Measurements from ENCODE around the gene AP1G2. TPM values are rescaled to one million over a fixed set of nuclear protein-coding genes. Genes with fewer than 3 reads are reported as not detected.
A peak's percentile ranks its signal among the peaks of the same experiment; 100 is the strongest.

The AP1G2 gene
- polyA plus RNA-seq, 2 of the 4 experiments (the other 2 are of a cell fraction) = 80.6 to 83.7 TPM

DNA sequence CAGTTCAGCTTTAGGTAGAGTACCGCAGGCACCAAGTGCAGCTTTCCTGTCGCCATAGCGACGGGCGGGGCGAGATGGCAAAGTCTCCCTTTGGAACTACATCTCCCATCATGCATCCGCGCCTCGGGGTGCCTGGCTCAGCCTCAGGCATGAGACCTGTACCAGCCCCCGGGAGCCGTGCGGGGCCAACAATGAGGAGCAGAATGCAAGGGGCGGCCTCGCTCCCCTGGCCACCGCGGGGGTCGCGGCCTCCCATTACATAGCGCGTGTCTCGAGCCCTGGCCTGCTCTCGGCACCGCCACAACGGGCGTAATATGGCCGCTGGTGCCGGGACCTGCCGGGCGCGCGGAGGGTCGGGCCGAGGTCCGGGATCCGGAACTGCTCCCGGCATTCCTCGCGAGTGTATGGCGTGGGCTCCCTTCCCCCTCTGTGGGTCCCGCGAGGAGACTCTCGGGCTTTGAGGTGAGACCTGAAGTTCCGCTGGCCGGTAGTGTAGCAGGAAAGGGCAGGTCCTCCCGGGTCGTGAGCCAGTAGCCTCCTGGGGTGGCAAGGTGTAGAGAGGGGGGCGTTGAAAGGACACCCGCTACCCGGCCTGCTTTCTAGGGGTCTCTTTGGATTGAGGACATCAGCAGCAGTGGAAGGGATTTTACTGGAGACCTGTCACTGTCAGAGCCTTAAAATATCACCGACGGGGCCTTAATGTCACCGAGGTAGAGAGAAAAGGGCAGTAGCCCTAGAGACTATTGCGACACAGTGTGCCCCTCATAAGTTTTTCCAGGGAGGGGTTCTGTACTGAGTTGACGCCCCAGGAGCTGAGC, 11.5 kb downstream of the AP1G2 start, which contains the start of gene THTPA:
TSS of gene THTPA (plus strand) at position 390 of the 818 bp plus-strand sequence. CDS start 487 bp downstream, outside the sequence.
- WGBS (ENCODE audit: missing lambda C conversion rate) = 0% methylated on average over 11 of the region's 54 CpGs
- CTCF ChIA-PET = interaction anchor here (0.9 to 19.0 kb wide), 4 partner anchors 10 to 79 kb away, joined by 4 to 553 read pairs (median 6); partner anchors contain the start of gene NGDN
- DNase-seq (ENCODE audit: low read depth in 1 of 2, low spot score in 1 of 2) (peak; percentile 91 to 95), FAIRE-seq (no peak), ATAC-seq (peak; percentile 86 to 90)
- POLR2A ChIA-PET = interaction anchor here (0.6 to 1.3 kb wide), 11 partner anchors 8 to 559 kb away, joined by 3 to 11 read pairs (median 4); partner anchors contain the start of genes AP1G2, DCAF11, HOMEZ and NGDN
- no peaks in the 10 kb centered on the region for H3K9me3 ChIP-seq
- H3K27ac ChIP-seq = peak within 1 kb of the TSS; percentile 98 to 100
- peak within 1 kb of the TSS; percentile 99 for H3K4me2 ChIP-seq
- peak; percentile 43; the same call in 1 of the 2 replicates for TF ChIP-seq KDM5A (IDR thresholded peaks at IDR 0.05)
- TF ChIP-seq CEBPB (IDR thresholded peaks at IDR 0.05) = peak; percentile 46 to 60; a peak in 3 of 4 replicates
- peak in 1 of 2 experiments; percentile 84; a peak in 4 of 5 replicates for TF ChIP-seq JUN (IDR thresholded peaks at IDR 0.05)
- TF ChIP-seq MAFK (IDR thresholded peaks at IDR 0.05; ENCODE audit: partially characterized antibody) = no peak
- TF ChIP-seq EP300 (IDR thresholded peaks at IDR 0.05) = no peak
- TF ChIP-seq KDM1A (IDR thresholded peaks at IDR 0.05; ENCODE audit: low read depth) = no peak
- no peak for TF ChIP-seq RCOR1 (IDR thresholded peaks at IDR 0.05; ENCODE audit: low read depth, low read length)
- TF ChIP-seq POLR2A (IDR thresholded peaks at IDR 0.05; ENCODE audit: low read length) = peak; percentile 75
- TF ChIP-seq CBX8 (IDR thresholded peaks at IDR 0.05) = no peak
- TF ChIP-seq RNF2 (IDR thresholded peaks at IDR 0.05; ENCODE audit: borderline replicate concordance, low read depth) = no peak
- TF ChIP-seq CHD2 (IDR thresholded peaks at IDR 0.05; ENCODE audit: low read length, partially characterized antibody) = peak; percentile 85
- TF ChIP-seq RARB (CRISPR knock-in tag; IDR thresholded peaks at IDR 0.05) = no peak; the same call in 1 of the 2 replicates
- TF ChIP-seq, protein P1, sequence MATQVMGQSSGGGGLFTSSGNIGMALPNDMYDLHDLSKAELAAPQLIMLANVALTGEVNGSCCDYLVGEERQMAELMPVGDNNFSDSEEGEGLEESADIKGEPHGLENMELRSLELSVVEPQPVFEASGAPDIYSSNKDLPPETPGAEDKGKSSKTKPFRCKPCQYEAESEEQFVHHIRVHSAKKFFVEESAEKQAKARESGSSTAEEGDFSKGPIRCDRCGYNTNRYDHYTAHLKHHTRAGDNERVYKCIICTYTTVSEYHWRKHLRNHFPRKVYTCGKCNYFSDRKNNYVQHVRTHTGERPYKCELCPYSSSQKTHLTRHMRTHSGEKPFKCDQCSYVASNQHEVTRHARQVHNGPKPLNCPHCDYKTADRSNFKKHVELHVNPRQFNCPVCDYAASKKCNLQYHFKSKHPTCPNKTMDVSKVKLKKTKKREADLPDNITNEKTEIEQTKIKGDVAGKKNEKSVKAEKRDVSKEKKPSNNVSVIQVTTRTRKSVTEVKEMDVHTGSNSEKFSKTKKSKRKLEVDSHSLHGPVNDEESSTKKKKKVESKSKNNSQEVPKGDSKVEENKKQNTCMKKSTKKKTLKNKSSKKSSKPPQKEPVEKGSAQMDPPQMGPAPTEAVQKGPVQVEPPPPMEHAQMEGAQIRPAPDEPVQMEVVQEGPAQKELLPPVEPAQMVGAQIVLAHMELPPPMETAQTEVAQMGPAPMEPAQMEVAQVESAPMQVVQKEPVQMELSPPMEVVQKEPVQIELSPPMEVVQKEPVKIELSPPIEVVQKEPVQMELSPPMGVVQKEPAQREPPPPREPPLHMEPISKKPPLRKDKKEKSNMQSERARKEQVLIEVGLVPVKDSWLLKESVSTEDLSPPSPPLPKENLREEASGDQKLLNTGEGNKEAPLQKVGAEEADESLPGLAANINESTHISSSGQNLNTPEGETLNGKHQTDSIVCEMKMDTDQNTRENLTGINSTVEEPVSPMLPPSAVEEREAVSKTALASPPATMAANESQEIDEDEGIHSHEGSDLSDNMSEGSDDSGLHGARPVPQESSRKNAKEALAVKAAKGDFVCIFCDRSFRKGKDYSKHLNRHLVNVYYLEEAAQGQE (IDR thresholded peaks at IDR 0.05) = peak; percentile 81
- no peak for TF ChIP-seq JUNB (IDR thresholded peaks at IDR 0.05)
- TF ChIP-seq, protein P2, sequence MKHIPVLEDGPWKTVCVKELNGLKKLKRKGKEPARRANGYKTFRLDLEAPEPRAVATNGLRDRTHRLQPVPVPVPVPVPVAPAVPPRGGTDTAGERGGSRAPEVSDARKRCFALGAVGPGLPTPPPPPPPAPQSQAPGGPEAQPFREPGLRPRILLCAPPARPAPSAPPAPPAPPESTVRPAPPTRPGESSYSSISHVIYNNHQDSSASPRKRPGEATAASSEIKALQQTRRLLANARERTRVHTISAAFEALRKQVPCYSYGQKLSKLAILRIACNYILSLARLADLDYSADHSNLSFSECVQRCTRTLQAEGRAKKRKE (CRISPR knock-in tag; IDR thresholded peaks at IDR 0.05; ENCODE audit: low read depth) = no peak
- TF ChIP-seq TFCP2L1 (CRISPR knock-in tag; IDR thresholded peaks at IDR 0.05) = peak; percentile 73; the same call in 1 of the 2 replicates
- TF ChIP-seq, protein P3, sequence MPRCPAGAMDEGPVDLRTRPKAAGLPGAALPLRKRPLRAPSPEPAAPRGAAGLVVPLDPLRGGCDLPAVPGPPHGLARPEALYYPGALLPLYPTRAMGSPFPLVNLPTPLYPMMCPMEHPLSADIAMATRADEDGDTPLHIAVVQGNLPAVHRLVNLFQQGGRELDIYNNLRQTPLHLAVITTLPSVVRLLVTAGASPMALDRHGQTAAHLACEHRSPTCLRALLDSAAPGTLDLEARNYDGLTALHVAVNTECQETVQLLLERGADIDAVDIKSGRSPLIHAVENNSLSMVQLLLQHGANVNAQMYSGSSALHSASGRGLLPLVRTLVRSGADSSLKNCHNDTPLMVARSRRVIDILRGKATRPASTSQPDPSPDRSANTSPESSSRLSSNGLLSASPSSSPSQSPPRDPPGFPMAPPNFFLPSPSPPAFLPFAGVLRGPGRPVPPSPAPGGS (IDR thresholded peaks at IDR 0.05) = 0 out of 3 replicates have a peak, but pooled peaks have one; percentile 39
- 0 out of 2 replicates have a peak, but pooled peaks have one; percentile 28 for TF ChIP-seq GATA3 (IDR thresholded peaks at IDR 0.05; ENCODE audit: borderline replicate concordance)
- TF ChIP-seq, protein P4, sequence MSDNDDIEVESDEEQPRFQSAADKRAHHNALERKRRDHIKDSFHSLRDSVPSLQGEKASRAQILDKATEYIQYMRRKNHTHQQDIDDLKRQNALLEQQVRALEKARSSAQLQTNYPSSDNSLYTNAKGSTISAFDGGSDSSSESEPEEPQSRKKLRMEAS (IDR thresholded peaks at IDR 0.05) = peak; percentile 89
- TF ChIP-seq POLR2AphosphoS2 (conservative IDR thresholded peaks at IDR 0.05; ENCODE audit: low read length) = no peak
- TF ChIP-seq, protein P5, sequence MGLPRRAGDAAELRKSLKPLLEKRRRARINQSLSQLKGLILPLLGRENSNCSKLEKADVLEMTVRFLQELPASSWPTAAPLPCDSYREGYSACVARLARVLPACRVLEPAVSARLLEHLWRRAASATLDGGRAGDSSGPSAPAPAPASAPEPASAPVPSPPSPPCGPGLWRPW (IDR thresholded peaks at IDR 0.05) = no peak
- peak; percentile 92; the same call in 1 of the 2 replicates for TF ChIP-seq PHF8 (IDR thresholded peaks at IDR 0.05; ENCODE audit: borderline replicate concordance, low read depth)
- peak within 1 kb of the TSS; percentile 93 for H3K4me3 ChIP-seq
- peaks cover 16% of the 10 kb centered on the region; the same call in 2 of the 3 replicates for H3K4me1 ChIP-seq

Measured in A549 (cell line).